ENCODE data around the gene SCRN1. TPM values are rescaled to one million over a fixed set of nuclear protein-coding genes. Genes with fewer than 3 reads are reported as not detected.

SCRN1 gene
- total and polyA plus RNA-seq, 4 donors, result 30.8 to 71.9 (median 44.4) TPM

Other genes with a start within 250 kb of the SCRN1 start
- 1 to 10 TPM; 2.1 to 2.4 TPM for gene WIPF3, start 183.3 kb downstream of the SCRN1 start, total RNA-seq
- 1 to 10 TPM; 3.4 to 4.3 TPM for gene WIPF3, start 183.3 kb downstream of the SCRN1 start, polyA plus RNA-seq
- 10 to 100 TPM; 23.8 to 25.9 TPM for gene FKBP14, start 36.9 kb upstream of the SCRN1 start, total RNA-seq
- gene FKBP14, start 36.9 kb upstream of the SCRN1 start, polyA plus RNA-seq, result 1 to 10 TPM; 4.9 to 7.1 TPM
- gene PLEKHA8, start 38.6 kb upstream of the SCRN1 start, total RNA-seq, result 10 to 100 TPM; 13.5 to 17.1 TPM
- 1 to 10 TPM; 3.1 to 5.5 TPM for gene PLEKHA8, start 38.6 kb upstream of the SCRN1 start, polyA plus RNA-seq
- 10 to 100 TPM; 43.4 to 72.5 TPM for gene MTURN, start 145.2 kb upstream of the SCRN1 start, total RNA-seq
- gene MTURN, start 145.2 kb upstream of the SCRN1 start, polyA plus RNA-seq, result 100 to 1,000 TPM in 1 of 2 donors, 10 to 100 TPM in 1; 44.5 to 110 TPM

All from aorta (tissue), 4 donors.